BE2C (cell line): ENCODE measurements around the gene TMEM150C. TPM values are rescaled to one million over a fixed set of nuclear protein-coding genes. Genes with fewer than 3 reads are reported as not detected.

ENCODE experiments used
- DNase-seq: peaks from one replicate; pipeline ENCODE4 v3.0.0-alpha.2; 2020
- H3K27me3 ChIP-seq: fragments of 250-450 bp; sonication (Bioruptor Pico); 2 replicates; pipeline ENCODE4 v1.5.1; 2020; ENCODE audit warnings: mild to moderate bottlenecking
- H3K36me3 ChIP-seq: fragments of 250-450 bp; sonication (Bioruptor Pico); 2 replicates; pipeline ENCODE4 v1.5.1; 2020; ENCODE audit warnings: mild to moderate bottlenecking
- H3K4me1 ChIP-seq: fragments of 250-450 bp; sonication (Bioruptor Pico); 2 replicates; pipeline ENCODE4 v1.5.1; 2020
- H3K4me3 ChIP-seq: 2 replicates; pipeline ENCODE4 v1.5.1; 2011; ENCODE audit warnings: low read depth, low read length
- H3K9me3 ChIP-seq: fragments of 250-450 bp; sonication (Bioruptor Pico); 2 replicates; pipeline ENCODE4 v1.5.1; 2020
- CTCF ChIP-seq: IDR thresholded peaks from 2 replicates; pipeline ENCODE4 v1.5.1; 2012; ENCODE audit warnings: mild to moderate bottlenecking, low read depth, low read length
- polyA plus RNA-seq: library from polyadenylated mRNA; unstranded; fragments of >200 nt; gene quantifications from one replicate; pipeline ENCODE4 v1.2.1, GENCODE V29; 2012; ENCODE audit warnings: low read depth, missing spikeins; ENCODE audit not compliant: insufficient read length, insufficient read depth

The TMEM150C gene
- 1.4 TPM for polyA plus RNA-seq

- DNase-seq = peak; percentile 66
- Histone ChIP-seq H3K4me1 (no peaks in the 10 kb centered on the region; the same call in 1 of the 2 replicates), H3K27me3 (no peaks in the 10 kb centered on the region; the same call in 1 of the 2 replicates), H3K4me3 (peak within 1 kb of the TSS; percentile 64), H3K36me3 (no peaks in the 10 kb centered on the region), H3K9me3 (no peaks in the 10 kb centered on the region)
- no peak for TF ChIP-seq CTCF
Observed at GRCh38 chr4:82561786-82562563, at the start of gene TMEM150C. TMEM150C (minus strand) TSS chr4:82561988; CDS start chr4:82504657, 57,331 bp downstream.

GRCh38 chr4:82611527-82611926, 49.7 kb upstream of the TMEM150C start:
- no peaks in the 10 kb centered on the region for H3K27me3 ChIP-seq
- H3K4me3 ChIP-seq = no peak overlapping the region
- DNase-seq = no peak
- no peaks in the 10 kb centered on the region for H3K36me3 ChIP-seq
- no peaks in the 10 kb centered on the region for H3K9me3 ChIP-seq
- no peak for TF ChIP-seq CTCF
- H3K4me1 ChIP-seq = no peaks in the 10 kb centered on the region

GRCh38 chr4:82610041-82610440, 48.3 kb upstream of the TMEM150C start:
- DNase-seq = no peak
- Histone ChIP-seq H3K9me3 (no peaks in the 10 kb centered on the region), H3K4me3 (no peak overlapping the region), H3K27me3 (no peaks in the 10 kb centered on the region), H3K36me3 (no peaks in the 10 kb centered on the region), H3K4me1 (no peaks in the 10 kb centered on the region)
- no peak for TF ChIP-seq CTCF

- no peaks in the 10 kb centered on the region for H3K9me3 ChIP-seq
- H3K4me3 ChIP-seq = no peak overlapping the region
- H3K27me3 ChIP-seq = no peaks in the 10 kb centered on the region
- H3K36me3 ChIP-seq = no peaks in the 10 kb centered on the region
- no peaks in the 10 kb centered on the region for H3K4me1 ChIP-seq
- no peak for DNase-seq
- no peak for TF ChIP-seq CTCF
Observed at GRCh38 chr4:82606622-82607021, 44.8 kb upstream of the TMEM150C start.

GRCh38 chr4:82604522-82604921, 42.7 kb upstream of the TMEM150C start:
- Histone ChIP-seq H3K9me3 (no peaks in the 10 kb centered on the region), H3K4me3 (no peak overlapping the region), H3K36me3 (no peaks in the 10 kb centered on the region), H3K4me1 (no peaks in the 10 kb centered on the region), H3K27me3 (no peaks in the 10 kb centered on the region)
- DNase-seq = no peak
- TF ChIP-seq CTCF = no peak
